ENCODE data around the gene METTL2B. TPM values are rescaled to one million over a fixed set of nuclear protein-coding genes. Genes with fewer than 3 reads are reported as not detected.

Gene METTL2B
- total and polyA plus RNA-seq, 2 donors (not counting 1 experiment from before 2014, with no cell fraction given), result 25.5 to 30.9 TPM

DNA sequence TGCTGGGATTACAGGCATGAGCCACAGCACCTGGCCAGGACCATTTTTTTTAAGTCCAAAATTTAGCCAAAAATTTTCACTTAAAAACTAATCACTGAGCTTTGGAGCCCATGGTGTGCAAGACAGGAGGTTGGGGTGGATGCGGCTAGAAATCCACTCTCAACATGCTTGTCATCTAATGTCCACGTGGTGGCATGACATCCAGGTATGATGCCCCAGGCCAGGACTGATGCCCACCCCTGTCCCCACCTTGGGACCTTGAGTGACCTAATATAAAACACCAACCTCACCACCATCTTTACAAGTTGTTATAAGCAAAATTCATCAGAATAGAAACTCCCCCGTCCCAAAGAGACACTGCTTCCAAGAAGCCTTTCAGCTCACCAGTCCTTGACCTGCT, 46.3 kb upstream of the METTL2B start:
- Histone ChIP-seq H3K4me3 (replicated peaks in 1 of 4; ENCODE audit: control extremely low read depth in 1 of 4, insufficient read depth in 1 of 4, low read depth in 3 of 4, low read length in 4 of 4) (no peak overlapping the region), H3K4me2 (ENCODE audit: extremely low read depth, insufficient read depth, low read length) (no peak overlapping the region), H3K9ac (ENCODE audit: insufficient read depth, low read length) (no peak overlapping the region), H3K36me3 (ENCODE audit: control insufficient read depth, insufficient read depth, low read length) (no peaks in the 10 kb centered on the region), H3K79me2 (ENCODE audit: control insufficient read depth, insufficient read depth, low read length) (no peaks in the 10 kb centered on the region), H3K27ac (ENCODE audit: insufficient read depth, low read length) (no peak overlapping the region), H4K20me1 (ENCODE audit: control insufficient read depth, extremely low read depth, insufficient read depth, low read length) (no peaks in the 10 kb centered on the region), H3K4me1 (ENCODE audit: control insufficient read depth, extremely low read depth, insufficient read depth, low read length) (no peaks in the 10 kb centered on the region), H3K9me3 (ENCODE audit: control insufficient read depth, insufficient read depth, low read depth, low read length) (no peaks in the 10 kb centered on the region), H3K27me3 (ENCODE audit: control insufficient read depth, insufficient read depth, low read length) (peaks cover 6% of the 10 kb centered on the region), H2AFZ (ENCODE audit: low read length) (no peak overlapping the region)
- DNase-seq (ENCODE audit: low read depth in 2 of 2), result no peak
- TF ChIP-seq EZH2 (IDR thresholded peaks at IDR 0.05; ENCODE audit: low read length, missing control alignments), result no peak
- TF ChIP-seq, protein P1, sequence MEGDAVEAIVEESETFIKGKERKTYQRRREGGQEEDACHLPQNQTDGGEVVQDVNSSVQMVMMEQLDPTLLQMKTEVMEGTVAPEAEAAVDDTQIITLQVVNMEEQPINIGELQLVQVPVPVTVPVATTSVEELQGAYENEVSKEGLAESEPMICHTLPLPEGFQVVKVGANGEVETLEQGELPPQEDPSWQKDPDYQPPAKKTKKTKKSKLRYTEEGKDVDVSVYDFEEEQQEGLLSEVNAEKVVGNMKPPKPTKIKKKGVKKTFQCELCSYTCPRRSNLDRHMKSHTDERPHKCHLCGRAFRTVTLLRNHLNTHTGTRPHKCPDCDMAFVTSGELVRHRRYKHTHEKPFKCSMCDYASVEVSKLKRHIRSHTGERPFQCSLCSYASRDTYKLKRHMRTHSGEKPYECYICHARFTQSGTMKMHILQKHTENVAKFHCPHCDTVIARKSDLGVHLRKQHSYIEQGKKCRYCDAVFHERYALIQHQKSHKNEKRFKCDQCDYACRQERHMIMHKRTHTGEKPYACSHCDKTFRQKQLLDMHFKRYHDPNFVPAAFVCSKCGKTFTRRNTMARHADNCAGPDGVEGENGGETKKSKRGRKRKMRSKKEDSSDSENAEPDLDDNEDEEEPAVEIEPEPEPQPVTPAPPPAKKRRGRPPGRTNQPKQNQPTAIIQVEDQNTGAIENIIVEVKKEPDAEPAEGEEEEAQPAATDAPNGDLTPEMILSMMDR (conservative IDR thresholded peaks at IDR 0.05 in 1 of 2, IDR thresholded peaks at IDR 0.05 in 1 of 2; ENCODE audit: low read depth in 1 of 2, low read length in 2 of 2), result no peak

DNA sequence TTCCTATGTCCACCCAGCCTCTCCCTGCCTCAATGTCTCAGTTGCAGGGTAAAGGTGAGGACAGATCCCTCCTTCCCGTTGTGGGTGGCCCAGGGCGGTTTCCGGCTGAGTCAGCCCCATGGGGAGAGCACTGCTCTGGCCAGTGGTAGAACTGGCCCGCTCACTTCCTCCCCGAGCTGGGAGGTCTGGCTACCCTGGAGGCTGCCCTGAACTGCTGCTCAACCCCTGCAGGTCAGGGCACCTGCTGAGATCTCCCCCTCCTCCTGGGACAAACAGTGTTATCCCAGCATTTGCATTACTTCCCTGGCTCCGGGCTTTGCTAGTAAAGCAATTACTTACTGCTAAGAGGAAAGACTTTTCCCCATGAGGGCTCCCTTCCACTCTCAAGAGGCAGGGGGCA, 45.3 kb upstream of the METTL2B start:
- H3K79me2 ChIP-seq (ENCODE audit: control insufficient read depth, insufficient read depth, low read length), result no peaks in the 10 kb centered on the region
- no peak overlapping the region for H2AFZ ChIP-seq (ENCODE audit: low read length)
- no peak overlapping the region for H3K4me2 ChIP-seq (ENCODE audit: extremely low read depth, insufficient read depth, low read length)
- no peak overlapping the region for H3K27ac ChIP-seq (ENCODE audit: insufficient read depth, low read length)
- no peak for DNase-seq (ENCODE audit: low read depth in 2 of 2)
- H3K9ac ChIP-seq (ENCODE audit: insufficient read depth, low read length), result no peak overlapping the region
- H3K9me3 ChIP-seq (ENCODE audit: control insufficient read depth, insufficient read depth, low read depth, low read length), result no peaks in the 10 kb centered on the region
- no peaks in the 10 kb centered on the region for H3K4me1 ChIP-seq (ENCODE audit: control insufficient read depth, extremely low read depth, insufficient read depth, low read length)
- peaks cover 7% of the 10 kb centered on the region for H3K27me3 ChIP-seq (ENCODE audit: control insufficient read depth, insufficient read depth, low read length)
- H3K36me3 ChIP-seq (ENCODE audit: control insufficient read depth, insufficient read depth, low read length), result no peaks in the 10 kb centered on the region
- no peaks in the 10 kb centered on the region for H4K20me1 ChIP-seq (ENCODE audit: control insufficient read depth, extremely low read depth, insufficient read depth, low read length)
- no peak for TF ChIP-seq EZH2 (IDR thresholded peaks at IDR 0.05; ENCODE audit: low read length, missing control alignments)
- TF ChIP-seq, protein P1 (conservative IDR thresholded peaks at IDR 0.05 in 1 of 2, IDR thresholded peaks at IDR 0.05 in 1 of 2; ENCODE audit: low read depth in 1 of 2, low read length in 2 of 2), result no peak
- no peak overlapping the region for H3K4me3 ChIP-seq (replicated peaks in 1 of 4; ENCODE audit: control extremely low read depth in 1 of 4, insufficient read depth in 1 of 4, low read depth in 3 of 4, low read length in 4 of 4)

DNA sequence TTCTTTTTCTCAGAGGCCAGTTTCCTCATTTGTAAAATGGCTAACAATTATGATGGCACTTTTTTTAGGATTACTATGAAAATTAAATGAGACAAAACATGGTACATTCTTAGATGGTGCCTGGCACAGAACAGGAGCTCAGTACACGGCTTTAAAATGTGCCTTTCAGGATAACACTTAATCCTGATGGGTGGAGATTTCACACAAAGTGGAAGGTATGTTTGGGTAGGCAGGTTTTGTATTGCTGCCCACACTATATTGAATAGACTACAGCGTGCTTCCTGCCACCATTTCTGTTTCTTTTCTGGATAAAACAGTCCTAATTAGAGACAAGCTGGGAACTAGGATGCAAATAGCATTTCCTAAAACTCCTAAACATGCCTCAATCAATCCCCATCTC, 44.8 kb upstream of the METTL2B start:
- Histone ChIP-seq H3K4me3 (replicated peaks in 1 of 4; ENCODE audit: control extremely low read depth in 1 of 4, insufficient read depth in 1 of 4, low read depth in 3 of 4, low read length in 4 of 4) (no peak overlapping the region), H3K4me2 (ENCODE audit: extremely low read depth, insufficient read depth, low read length) (no peak overlapping the region), H3K79me2 (ENCODE audit: control insufficient read depth, insufficient read depth, low read length) (no peaks in the 10 kb centered on the region), H3K4me1 (ENCODE audit: control insufficient read depth, extremely low read depth, insufficient read depth, low read length) (no peaks in the 10 kb centered on the region), H3K27ac (ENCODE audit: insufficient read depth, low read length) (no peak overlapping the region), H2AFZ (ENCODE audit: low read length) (no peak overlapping the region), H3K36me3 (ENCODE audit: control insufficient read depth, insufficient read depth, low read length) (no peaks in the 10 kb centered on the region), H4K20me1 (ENCODE audit: control insufficient read depth, extremely low read depth, insufficient read depth, low read length) (no peaks in the 10 kb centered on the region), H3K9me3 (ENCODE audit: control insufficient read depth, insufficient read depth, low read depth, low read length) (no peaks in the 10 kb centered on the region), H3K27me3 (ENCODE audit: control insufficient read depth, insufficient read depth, low read length) (peaks cover 8% of the 10 kb centered on the region), H3K9ac (ENCODE audit: insufficient read depth, low read length) (no peak overlapping the region)
- TF ChIP-seq EZH2 (IDR thresholded peaks at IDR 0.05; ENCODE audit: low read length, missing control alignments), result no peak
- TF ChIP-seq, protein P1 (conservative IDR thresholded peaks at IDR 0.05 in 1 of 2, IDR thresholded peaks at IDR 0.05 in 1 of 2; ENCODE audit: low read depth in 1 of 2, low read length in 2 of 2), result no peak
- DNase-seq (ENCODE audit: low read depth in 2 of 2), result no peak

All from fibroblast of lung (primary cell).